H1 (cell line): ENCODE results near the gene UBQLN4. TPM values are rescaled to one million over a fixed set of nuclear protein-coding genes. Genes with fewer than 3 reads are reported as not detected.

Source experiments
- polyA plus RNA-seq, 7 experiments: library from polyadenylated mRNA; depleted of rRNA in 3 of 7; stranded (reverse) in 5 of 7; unstranded in 2 of 7; fragments of >200 nt in 5 of 7; fragments of 200-250 nt in 2 of 7; gene quantifications; 1 replicate in 5 of 7; 2 replicates in 1 of 7; 4 replicates in 1 of 7; pipeline versions ENCODE4 v1.2.1 to v1.2.3, GENCODE V29; 2011 to 2013; ENCODE audit warnings: missing spikeins in 2 of 7, mixed read lengths in 2 of 7
- total RNA-seq: library from RNA; stranded (reverse); fragmentation: NEBNext Ultra II Directional; extraction: Animal tissue kit (Norgen Biotek cat#: 25700); gene quantifications from 2 replicates; pipeline ENCODE4 v1.2.1, GENCODE V29; 2021
- TF ChIP-seq, protein P1 (sequence below): fragments of 300-600 bp; sonication (generic); IDR thresholded peaks from 2 replicates; pipeline ENCODE4 v1.7.1; 2012; ENCODE audit warnings: low read length, moderate library complexity, mild to moderate bottlenecking, inconsistent platforms; ENCODE audit not compliant: insufficient replicate concordance

UBQLN4 gene
- total and polyA plus RNA-seq, 2 of the 8 experiments (the other 6 are each of a cell fraction or from before 2014, with no cell fraction given), result 37.7 to 52.0 TPM

- TF ChIP-seq, protein P1, sequence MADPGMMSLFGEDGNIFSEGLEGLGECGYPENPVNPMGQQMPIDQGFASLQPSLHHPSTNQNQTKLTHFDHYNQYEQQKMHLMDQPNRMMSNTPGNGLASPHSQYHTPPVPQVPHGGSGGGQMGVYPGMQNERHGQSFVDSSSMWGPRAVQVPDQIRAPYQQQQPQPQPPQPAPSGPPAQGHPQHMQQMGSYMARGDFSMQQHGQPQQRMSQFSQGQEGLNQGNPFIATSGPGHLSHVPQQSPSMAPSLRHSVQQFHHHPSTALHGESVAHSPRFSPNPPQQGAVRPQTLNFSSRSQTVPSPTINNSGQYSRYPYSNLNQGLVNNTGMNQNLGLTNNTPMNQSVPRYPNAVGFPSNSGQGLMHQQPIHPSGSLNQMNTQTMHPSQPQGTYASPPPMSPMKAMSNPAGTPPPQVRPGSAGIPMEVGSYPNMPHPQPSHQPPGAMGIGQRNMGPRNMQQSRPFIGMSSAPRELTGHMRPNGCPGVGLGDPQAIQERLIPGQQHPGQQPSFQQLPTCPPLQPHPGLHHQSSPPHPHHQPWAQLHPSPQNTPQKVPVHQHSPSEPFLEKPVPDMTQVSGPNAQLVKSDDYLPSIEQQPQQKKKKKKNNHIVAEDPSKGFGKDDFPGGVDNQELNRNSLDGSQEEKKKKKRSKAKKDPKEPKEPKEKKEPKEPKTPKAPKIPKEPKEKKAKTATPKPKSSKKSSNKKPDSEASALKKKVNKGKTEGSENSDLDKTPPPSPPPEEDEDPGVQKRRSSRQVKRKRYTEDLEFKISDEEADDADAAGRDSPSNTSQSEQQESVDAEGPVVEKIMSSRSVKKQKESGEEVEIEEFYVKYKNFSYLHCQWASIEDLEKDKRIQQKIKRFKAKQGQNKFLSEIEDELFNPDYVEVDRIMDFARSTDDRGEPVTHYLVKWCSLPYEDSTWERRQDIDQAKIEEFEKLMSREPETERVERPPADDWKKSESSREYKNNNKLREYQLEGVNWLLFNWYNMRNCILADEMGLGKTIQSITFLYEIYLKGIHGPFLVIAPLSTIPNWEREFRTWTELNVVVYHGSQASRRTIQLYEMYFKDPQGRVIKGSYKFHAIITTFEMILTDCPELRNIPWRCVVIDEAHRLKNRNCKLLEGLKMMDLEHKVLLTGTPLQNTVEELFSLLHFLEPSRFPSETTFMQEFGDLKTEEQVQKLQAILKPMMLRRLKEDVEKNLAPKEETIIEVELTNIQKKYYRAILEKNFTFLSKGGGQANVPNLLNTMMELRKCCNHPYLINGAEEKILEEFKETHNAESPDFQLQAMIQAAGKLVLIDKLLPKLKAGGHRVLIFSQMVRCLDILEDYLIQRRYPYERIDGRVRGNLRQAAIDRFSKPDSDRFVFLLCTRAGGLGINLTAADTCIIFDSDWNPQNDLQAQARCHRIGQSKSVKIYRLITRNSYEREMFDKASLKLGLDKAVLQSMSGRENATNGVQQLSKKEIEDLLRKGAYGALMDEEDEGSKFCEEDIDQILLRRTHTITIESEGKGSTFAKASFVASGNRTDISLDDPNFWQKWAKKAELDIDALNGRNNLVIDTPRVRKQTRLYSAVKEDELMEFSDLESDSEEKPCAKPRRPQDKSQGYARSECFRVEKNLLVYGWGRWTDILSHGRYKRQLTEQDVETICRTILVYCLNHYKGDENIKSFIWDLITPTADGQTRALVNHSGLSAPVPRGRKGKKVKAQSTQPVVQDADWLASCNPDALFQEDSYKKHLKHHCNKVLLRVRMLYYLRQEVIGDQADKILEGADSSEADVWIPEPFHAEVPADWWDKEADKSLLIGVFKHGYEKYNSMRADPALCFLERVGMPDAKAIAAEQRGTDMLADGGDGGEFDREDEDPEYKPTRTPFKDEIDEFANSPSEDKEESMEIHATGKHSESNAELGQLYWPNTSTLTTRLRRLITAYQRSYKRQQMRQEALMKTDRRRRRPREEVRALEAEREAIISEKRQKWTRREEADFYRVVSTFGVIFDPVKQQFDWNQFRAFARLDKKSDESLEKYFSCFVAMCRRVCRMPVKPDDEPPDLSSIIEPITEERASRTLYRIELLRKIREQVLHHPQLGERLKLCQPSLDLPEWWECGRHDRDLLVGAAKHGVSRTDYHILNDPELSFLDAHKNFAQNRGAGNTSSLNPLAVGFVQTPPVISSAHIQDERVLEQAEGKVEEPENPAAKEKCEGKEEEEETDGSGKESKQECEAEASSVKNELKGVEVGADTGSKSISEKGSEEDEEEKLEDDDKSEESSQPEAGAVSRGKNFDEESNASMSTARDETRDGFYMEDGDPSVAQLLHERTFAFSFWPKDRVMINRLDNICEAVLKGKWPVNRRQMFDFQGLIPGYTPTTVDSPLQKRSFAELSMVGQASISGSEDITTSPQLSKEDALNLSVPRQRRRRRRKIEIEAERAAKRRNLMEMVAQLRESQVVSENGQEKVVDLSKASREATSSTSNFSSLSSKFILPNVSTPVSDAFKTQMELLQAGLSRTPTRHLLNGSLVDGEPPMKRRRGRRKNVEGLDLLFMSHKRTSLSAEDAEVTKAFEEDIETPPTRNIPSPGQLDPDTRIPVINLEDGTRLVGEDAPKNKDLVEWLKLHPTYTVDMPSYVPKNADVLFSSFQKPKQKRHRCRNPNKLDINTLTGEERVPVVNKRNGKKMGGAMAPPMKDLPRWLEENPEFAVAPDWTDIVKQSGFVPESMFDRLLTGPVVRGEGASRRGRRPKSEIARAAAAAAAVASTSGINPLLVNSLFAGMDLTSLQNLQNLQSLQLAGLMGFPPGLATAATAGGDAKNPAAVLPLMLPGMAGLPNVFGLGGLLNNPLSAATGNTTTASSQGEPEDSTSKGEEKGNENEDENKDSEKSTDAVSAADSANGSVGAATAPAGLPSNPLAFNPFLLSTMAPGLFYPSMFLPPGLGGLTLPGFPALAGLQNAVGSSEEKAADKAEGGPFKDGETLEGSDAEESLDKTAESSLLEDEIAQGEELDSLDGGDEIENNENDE, result no peak
Measured at GRCh38 chr1:155993595-155993994, 60.0 kb downstream of the UBQLN4 start (continued).
